Jurkat, Clone E6-1 (cell line): ENCODE measurements around the gene SERPINB6.
"Not testable (repeated sequence)": the region's sequence is repeated elsewhere in the genome, so short reads cannot be mapped to it uniquely, and the experiment has no call there.

Source experiments
- DNase-seq: peaks from one replicate; pipeline ENCODE4 v3.0.0-alpha.2; 2011; ENCODE audit warnings: low read depth, low spot score
- H3K4me3 ChIP-seq: 2 replicates; pipeline ENCODE4 v1.5.1; 2011; ENCODE audit warnings: mild to moderate bottlenecking, low read length, control low read depth, moderate library complexity

The SERPINB6 gene

GRCh38 chr6:2925842-2926747 is 45.3 kb downstream of the SERPINB6 start:
- not testable (repeated sequence) for DNase-seq, H3K4me3 ChIP-seq

GRCh38 chr6:2921520-2922115 is 49.7 kb downstream of the SERPINB6 start:
- DNase-seq = no peak
- H3K4me3 ChIP-seq = no peak overlapping the region

DNA sequence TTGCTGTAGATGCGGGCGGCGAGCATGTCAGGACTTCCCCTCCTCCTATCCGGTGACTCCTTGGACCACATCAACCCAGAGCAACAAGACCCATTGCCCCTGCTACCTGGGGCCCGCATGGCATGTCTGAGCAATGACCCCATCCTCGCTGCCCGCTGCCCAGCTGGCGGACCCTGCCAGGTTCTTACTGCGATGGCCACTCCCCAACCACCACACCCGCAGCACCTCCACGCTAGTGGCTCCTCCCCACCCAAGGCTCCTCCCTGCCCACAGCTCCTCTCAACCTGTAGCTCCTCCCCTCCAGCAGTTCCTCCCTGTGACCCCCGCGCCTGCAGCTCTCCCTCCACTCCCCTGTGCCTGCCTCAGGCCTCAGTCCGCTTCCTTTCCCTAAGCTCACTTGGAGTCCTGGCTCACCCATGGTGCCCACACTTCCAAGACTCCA is 50.7 kb downstream of the SERPINB6 start:
- DNase-seq = no peak
- H3K4me3 ChIP-seq = no peak overlapping the region

GRCh38 chr6:2919886-2920285 is 51.5 kb downstream of the SERPINB6 start:
- DNase-seq = no peak

GRCh38 chr6:2919401-2919800 is 52.0 kb downstream of the SERPINB6 start:
- no peak for DNase-seq

More at GRCh38 chr6:2919886-2920285, 51.5 kb downstream of the SERPINB6 start:
- no peak overlapping the region for H3K4me3 ChIP-seq

DNA sequence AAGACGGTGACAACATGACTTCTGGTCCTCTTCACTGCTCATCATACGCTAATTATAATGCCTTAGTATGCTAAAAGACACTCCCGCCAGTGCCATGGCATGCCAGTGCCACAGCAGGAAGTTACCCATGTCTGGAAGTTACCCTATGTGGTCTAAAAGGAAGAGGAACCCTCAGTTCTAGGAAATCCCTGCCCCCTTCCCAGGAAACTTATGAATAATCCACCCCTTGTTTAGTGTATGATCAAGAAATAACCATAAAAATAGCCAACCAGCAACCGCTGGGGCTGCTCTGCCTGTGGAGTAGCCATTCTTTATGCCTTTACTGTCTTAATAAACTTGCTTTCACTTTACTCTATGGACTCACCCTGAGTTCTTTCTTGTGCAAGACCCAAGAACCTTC is 52.4 kb downstream of the SERPINB6 start:
- no peak overlapping the region for H3K4me3 ChIP-seq
- no peak for DNase-seq

More at GRCh38 chr6:2919401-2919800, 52.0 kb downstream of the SERPINB6 start:
- no peak overlapping the region for H3K4me3 ChIP-seq

- DNase-seq = no peak
- H3K4me3 ChIP-seq = no peak overlapping the region
Measured at GRCh38 chr6:2917801-2918445, 53.4 kb downstream of the SERPINB6 start.

GRCh38 chr6:2917065-2917464 is 54.3 kb downstream of the SERPINB6 start:
- DNase-seq = no peak

DNA sequence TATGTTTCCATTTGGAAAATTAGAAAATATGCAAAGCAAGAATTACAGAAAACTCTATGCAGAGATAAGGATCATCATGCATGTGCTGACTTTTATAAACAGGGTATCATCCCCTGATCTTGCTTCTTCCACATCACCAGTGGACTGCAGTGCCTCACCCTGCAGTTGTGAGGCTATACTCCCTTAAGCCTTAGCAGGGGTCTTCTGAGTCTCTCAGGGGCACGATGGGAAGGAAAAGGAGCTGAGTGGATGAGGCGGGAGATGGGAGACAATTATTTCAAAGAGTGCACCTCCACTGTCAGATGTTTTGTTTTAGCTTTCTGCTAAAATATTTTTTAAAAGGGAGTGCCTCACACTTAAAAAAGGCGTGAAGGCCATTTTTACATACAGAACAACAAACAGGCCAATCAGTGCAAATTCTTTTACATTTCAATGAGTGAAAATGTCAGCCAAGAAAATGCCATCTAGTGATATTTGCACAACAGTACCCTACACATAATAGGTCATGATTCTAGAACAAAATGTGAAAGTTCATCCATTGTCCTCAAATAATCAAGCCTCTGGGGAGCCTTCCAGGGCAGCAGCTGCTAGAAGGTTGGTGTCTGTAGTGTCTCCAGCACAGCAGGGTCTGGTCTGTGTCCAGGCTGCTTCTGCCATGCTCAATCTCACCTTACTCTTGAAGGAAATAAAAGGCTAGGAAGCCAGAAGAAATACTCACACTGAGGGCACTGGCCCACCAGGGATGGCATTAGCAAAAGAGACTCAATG is 55.0 kb downstream of the SERPINB6 start:
- H3K4me3 ChIP-seq = no peak overlapping the region
- DNase-seq = no peak

More at GRCh38 chr6:2917065-2917464, 54.3 kb downstream of the SERPINB6 start:
- no peak overlapping the region for H3K4me3 ChIP-seq

DNA sequence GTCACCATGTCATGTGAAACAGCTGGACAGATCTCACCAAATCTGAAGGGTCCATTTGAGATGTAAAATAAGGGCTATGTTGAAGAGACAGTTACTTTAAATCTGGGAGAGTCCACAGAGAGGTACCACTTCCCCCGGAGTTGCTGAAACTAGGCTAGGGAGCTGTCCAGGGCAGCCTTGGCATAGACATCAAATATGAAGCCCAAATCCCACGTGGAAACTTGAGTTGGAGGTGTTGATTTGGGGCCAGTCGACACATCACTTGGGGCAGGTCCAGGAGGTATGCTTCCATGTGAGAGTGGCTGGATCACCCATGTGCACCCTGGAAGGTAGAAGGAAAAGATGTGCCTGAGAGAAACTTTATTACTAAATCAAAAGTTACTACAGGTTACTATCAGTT is 56.2 kb downstream of the SERPINB6 start:
- DNase-seq = no peak
- no peak overlapping the region for H3K4me3 ChIP-seq

GRCh38 chr6:2914318-2914660 is 57.1 kb downstream of the SERPINB6 start:
- H3K4me3 ChIP-seq = no peak overlapping the region
- DNase-seq = no peak

DNA sequence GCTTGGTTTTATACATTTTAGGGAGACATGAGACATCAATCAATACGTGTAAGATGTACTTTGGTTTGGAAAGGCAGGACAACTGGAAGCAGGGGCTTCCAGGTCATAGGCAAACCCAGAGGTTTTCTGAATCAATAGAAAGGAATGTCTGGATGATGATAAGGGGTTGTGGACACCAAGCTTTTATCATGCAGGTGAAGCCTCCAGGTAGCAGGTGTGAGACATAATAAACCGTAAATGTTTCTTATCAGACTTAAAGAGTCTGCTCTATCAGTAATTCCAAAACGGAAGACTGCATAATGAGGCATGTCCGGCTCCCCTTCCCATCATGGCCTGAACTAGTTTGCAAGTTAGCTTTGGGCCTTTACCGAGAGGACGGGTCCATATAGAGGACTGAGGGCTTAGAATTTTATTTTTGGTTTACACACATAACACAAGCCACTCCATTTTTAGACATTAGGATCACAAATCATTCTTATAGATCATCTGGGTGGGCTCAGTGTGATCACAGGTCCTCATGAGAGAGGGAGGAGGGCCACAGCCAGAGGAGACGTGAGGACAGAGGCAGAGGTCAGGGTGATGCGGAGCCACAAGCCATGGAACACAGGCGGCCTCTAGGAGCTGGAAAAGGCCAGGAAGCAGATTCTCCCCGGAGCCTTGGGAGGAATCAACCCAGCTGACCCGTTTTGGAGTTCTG is 57.6 kb downstream of the SERPINB6 start:
- no peak for DNase-seq
- H3K4me3 ChIP-seq = no peak overlapping the region

DNA sequence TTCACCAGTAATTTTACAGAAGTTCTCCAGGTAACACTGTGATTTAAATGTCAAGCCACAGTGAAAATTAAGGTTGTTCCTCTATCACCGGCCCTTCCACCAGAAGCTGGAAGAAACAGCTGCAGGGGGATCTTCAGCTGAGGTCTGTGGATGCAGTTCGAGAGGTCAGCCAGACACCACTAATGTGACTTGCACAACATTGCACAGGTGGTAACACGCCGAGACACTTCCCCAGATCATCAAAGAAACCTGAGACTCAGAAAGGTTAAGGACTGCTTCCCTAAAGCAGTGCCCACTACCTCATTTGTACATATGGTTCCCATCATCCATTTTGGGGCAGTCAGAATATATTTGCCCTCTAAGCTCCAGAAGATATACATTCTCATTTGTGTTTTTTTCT is 60.2 kb downstream of the SERPINB6 start:
- no peak overlapping the region for H3K4me3 ChIP-seq
- no peak for DNase-seq

- DNase-seq = no peak
- no peak overlapping the region for H3K4me3 ChIP-seq
Measured at GRCh38 chr6:2909718-2910117, 61.6 kb downstream of the SERPINB6 start.

- not testable (repeated sequence) for DNase-seq, H3K4me3 ChIP-seq
Measured at GRCh38 chr6:2909051-2909606, 62.2 kb downstream of the SERPINB6 start.

GRCh38 chr6:2908516-2908915 is 62.9 kb downstream of the SERPINB6 start:
- not testable (repeated sequence) for DNase-seq, H3K4me3 ChIP-seq

DNA sequence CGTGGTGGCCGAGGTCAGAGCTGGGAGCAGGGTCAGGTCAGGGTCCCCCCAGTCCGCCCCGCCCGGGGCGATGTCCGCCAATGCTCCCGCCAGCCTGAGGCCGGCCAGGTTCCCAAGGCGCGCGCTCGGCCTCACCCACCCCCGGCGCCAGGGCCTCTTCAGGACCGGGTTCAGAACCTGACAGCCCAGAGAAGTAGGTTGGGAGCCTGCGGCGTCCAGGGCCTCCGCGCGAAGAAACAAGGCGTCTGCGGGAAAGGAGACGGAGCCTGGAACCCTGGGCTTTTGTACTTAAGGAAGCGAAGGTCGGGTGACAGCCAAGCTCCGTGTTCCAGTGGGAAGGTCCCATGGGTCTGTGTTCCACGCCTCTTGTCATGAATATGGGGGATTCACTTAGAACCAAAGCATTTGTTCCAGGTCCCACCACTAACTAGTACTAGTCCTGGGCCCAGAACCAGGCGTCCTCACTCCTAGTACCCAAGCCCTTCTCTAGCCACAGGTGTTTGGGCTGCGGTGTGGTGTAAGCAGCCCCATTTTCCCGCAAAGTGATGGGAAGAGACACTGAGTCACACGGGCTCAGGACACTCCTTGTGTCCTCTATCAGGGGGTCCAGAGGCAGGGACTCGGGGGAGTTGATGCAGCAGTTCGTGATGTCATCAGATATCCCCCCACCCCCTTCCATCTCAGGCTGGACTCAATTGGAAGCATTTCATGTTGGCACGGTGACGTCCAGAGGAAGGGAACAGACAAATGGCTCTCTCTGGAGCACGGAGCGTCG is 67.8 kb downstream of the SERPINB6 start:
- H3K4me3 ChIP-seq, DNase-seq: not testable (repeated sequence)
